ENCODE results near the gene OR13H1.
"Not testable (repeated sequence)": the region's sequence is repeated elsewhere in the genome, so short reads cannot be mapped to it uniquely, and the experiment has no call there.

OR13H1 gene

DNA sequence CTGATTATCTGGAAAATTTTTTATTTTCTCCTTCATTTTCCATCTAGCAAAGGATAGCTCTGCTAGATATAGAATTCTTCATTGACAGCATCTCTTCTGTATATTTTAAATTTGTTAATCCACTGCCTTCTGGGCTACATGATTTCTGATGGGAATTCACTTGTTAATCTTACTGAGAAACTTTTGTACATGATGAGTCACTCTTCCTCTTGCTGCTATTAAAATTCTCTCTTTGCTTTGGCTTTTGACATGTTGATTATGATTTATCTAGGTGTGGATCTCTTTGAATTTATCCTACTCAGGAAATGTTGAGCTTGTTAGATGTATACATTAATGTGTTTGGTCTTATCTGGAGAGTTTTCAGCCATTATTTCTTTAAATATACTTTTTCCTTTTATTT lies 27.5 kb downstream of the OR13H1 start:
- Histone ChIP-seq H3K27me3 (ENCODE audit: control insufficient read depth in 1 of 2, insufficient read depth in 2 of 2, low read length in 2 of 2) (no peaks in the 10 kb centered on the region), H3K36me3 (ENCODE audit: control insufficient read depth in 1 of 2, insufficient read depth in 2 of 2, low read length in 2 of 2) (no peaks in the 10 kb centered on the region), H3K4me1 (ENCODE audit: control insufficient read depth in 1 of 2, insufficient read depth in 2 of 2, low read length in 2 of 2) (no peaks in the 10 kb centered on the region), H3K4me3 (ENCODE audit: low read depth in 1 of 2, low read length in 2 of 2) (no peak overlapping the region), H3K27ac (ENCODE audit: low read depth, low read length) (no peak overlapping the region), H3K9ac (ENCODE audit: low read depth in 1 of 2, low read length in 2 of 2) (no peak overlapping the region), H3K9me3 (ENCODE audit: control insufficient read depth in 1 of 2, low read length in 2 of 2) (no peaks in the 10 kb centered on the region)

DNA sequence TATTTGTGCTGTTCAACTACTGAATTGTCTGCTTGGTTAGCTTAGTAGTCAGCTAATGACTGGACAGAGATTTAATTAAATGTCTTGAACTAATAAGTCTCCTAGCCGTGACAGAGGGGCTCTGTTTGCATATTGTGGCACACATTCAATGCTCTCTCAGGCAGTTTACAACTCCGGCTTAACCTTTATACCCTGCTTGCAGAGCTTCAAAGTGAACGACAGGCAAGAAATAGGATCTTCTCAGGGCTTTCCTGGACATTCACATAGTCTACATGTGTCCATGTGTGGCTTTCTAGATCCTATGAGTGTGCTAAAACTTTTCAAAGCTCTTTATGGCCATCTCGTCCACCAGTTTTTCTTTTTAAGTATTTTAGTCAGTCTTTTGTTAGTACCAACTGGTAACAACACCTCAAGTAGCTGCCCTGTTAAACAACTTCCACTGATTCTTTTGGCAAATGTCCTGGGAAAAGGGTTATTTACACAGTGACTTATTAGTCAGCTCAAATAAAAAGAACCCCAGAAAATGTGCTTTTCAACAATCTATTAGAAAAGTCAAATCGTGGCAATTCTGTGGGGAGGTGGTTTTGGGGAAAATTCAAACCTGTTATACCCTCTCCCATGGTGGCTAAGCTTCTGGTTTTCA lies 28.6 kb downstream of the OR13H1 start:
- H3K36me3 ChIP-seq (ENCODE audit: control insufficient read depth in 1 of 2, insufficient read depth in 2 of 2, low read length in 2 of 2) = no peaks in the 10 kb centered on the region
- no peaks in the 10 kb centered on the region for H3K4me1 ChIP-seq (ENCODE audit: control insufficient read depth in 1 of 2, insufficient read depth in 2 of 2, low read length in 2 of 2)
- H3K9me3 ChIP-seq (ENCODE audit: control insufficient read depth in 1 of 2, low read length in 2 of 2) = no peaks in the 10 kb centered on the region
- no peak overlapping the region for H3K9ac ChIP-seq (ENCODE audit: low read depth in 1 of 2, low read length in 2 of 2)
- no peak overlapping the region for H3K4me3 ChIP-seq (ENCODE audit: low read depth in 1 of 2, low read length in 2 of 2)
- H3K27ac ChIP-seq (ENCODE audit: low read depth, low read length) = no peak overlapping the region
- no peaks in the 10 kb centered on the region for H3K27me3 ChIP-seq (ENCODE audit: control insufficient read depth in 1 of 2, insufficient read depth in 2 of 2, low read length in 2 of 2)

DNA sequence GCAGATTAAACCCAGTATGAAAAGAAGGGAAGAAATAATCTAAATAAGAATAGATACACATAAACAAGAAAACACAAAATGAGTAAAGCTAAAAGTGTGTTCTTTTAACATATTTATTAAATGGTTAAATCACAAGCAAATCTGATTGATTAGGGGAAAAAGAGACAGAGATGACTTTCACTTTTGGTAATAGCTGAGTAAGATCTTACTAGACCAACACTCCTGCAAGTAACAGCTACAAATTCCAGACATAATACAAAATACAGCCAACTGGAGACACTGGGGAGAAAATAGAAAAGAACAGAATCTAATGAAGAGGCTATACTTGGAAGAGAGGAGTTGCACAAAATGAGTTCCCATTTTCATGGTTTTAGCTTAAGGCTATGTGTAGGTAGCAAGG lies 33.5 kb downstream of the OR13H1 start:
- no peaks in the 10 kb centered on the region for H3K9me3 ChIP-seq (ENCODE audit: control insufficient read depth in 1 of 2, low read length in 2 of 2)
- H3K27ac ChIP-seq (ENCODE audit: low read depth, low read length) = no peak overlapping the region
- H3K4me1 ChIP-seq (ENCODE audit: control insufficient read depth in 1 of 2, insufficient read depth in 2 of 2, low read length in 2 of 2) = no peaks in the 10 kb centered on the region
- H3K36me3 ChIP-seq (ENCODE audit: control insufficient read depth in 1 of 2, insufficient read depth in 2 of 2, low read length in 2 of 2) = no peaks in the 10 kb centered on the region
- no peak overlapping the region for H3K4me3 ChIP-seq (ENCODE audit: low read depth in 1 of 2, low read length in 2 of 2)
- no peak overlapping the region for H3K9ac ChIP-seq (ENCODE audit: low read depth in 1 of 2, low read length in 2 of 2)
- H3K27me3 ChIP-seq (ENCODE audit: control insufficient read depth in 1 of 2, insufficient read depth in 2 of 2, low read length in 2 of 2) = no peaks in the 10 kb centered on the region

DNA sequence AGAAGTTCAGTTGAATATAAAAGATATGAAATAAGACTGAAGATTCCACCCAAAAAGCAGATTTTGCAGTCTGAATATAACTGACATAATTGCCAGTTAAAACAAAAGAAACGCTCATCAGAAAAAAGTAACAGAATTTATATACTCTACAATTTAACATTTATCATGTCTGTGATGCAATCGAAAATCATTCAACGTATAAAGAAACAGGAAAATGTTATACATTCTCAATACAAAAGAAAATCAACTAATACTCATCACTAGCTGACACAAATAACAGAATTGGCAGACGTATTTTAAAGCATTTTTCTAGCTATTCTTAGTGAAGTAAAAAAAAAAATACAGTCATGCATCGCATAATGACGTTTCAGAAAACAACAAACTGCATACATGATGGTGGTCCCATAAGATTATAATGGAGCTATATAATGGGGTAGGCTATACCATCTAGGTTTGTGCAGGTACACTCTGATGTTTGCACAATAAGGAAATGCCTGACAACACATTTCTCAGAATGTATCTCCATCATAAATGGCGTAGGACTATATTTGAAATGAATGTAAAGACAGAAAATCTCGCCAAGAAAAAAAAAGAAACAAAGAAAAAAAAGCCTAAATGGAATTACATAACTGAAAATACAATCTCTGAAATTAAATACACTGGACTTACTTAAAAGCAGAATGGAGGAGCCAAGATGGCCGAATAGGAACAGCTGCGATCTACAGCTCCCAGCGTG lies 34.3 kb downstream of the OR13H1 start:
- Histone ChIP-seq H3K9ac (ENCODE audit: low read depth in 1 of 2, low read length in 2 of 2) (no peak overlapping the region), H3K27me3 (ENCODE audit: control insufficient read depth in 1 of 2, insufficient read depth in 2 of 2, low read length in 2 of 2) (no peaks in the 10 kb centered on the region), H3K27ac (ENCODE audit: low read depth, low read length) (no peak overlapping the region), H3K9me3 (ENCODE audit: control insufficient read depth in 1 of 2, low read length in 2 of 2) (no peaks in the 10 kb centered on the region), H3K36me3 (ENCODE audit: control insufficient read depth in 1 of 2, insufficient read depth in 2 of 2, low read length in 2 of 2) (no peaks in the 10 kb centered on the region), H3K4me3 (ENCODE audit: low read depth in 1 of 2, low read length in 2 of 2) (no peak overlapping the region), H3K4me1 (ENCODE audit: control insufficient read depth in 1 of 2, insufficient read depth in 2 of 2, low read length in 2 of 2) (no peaks in the 10 kb centered on the region)

DNA sequence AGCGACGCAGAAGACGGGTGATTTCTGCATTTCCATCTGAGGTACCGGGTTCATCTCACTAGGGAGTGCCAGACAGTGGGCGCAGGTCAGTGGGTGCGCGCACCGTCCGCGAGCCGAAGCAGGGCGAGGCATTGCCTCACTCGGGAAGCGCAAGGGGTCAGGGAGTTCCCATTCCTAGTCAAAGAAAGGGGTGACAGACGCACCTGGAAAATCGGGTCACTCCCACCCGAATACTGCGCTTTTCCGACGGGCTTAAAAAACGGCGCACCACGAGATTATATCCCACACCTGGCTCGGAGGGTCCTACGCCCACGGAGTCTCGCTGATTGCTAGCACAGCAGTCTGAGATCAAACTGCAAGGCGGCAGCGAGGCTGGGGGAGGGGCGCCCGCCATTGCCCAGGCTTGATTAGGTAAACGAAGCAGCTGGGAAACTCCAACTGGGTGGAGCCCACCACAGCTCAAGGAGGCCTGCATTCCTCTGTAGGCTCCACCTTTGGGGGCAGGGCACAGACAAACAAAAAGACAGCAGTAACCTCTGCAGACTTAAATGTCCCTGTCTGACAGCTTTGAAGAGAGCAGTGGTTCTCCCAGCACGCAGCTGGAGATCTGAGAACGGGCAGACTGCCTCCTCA lies 35.0 kb downstream of the OR13H1 start:
- not testable (repeated sequence) for H3K4me3 ChIP-seq (ENCODE audit: low read depth in 1 of 2, low read length in 2 of 2); H3K36me3 ChIP-seq (ENCODE audit: control insufficient read depth in 1 of 2, insufficient read depth in 2 of 2, low read length in 2 of 2); H3K4me1 ChIP-seq (ENCODE audit: control insufficient read depth in 1 of 2, insufficient read depth in 2 of 2, low read length in 2 of 2); H3K27ac ChIP-seq (ENCODE audit: low read depth, low read length); H3K9me3 ChIP-seq (ENCODE audit: control insufficient read depth in 1 of 2, low read length in 2 of 2); H3K27me3 ChIP-seq (ENCODE audit: control insufficient read depth in 1 of 2, insufficient read depth in 2 of 2, low read length in 2 of 2); H3K9ac ChIP-seq (ENCODE audit: low read depth in 1 of 2, low read length in 2 of 2)

DNA sequence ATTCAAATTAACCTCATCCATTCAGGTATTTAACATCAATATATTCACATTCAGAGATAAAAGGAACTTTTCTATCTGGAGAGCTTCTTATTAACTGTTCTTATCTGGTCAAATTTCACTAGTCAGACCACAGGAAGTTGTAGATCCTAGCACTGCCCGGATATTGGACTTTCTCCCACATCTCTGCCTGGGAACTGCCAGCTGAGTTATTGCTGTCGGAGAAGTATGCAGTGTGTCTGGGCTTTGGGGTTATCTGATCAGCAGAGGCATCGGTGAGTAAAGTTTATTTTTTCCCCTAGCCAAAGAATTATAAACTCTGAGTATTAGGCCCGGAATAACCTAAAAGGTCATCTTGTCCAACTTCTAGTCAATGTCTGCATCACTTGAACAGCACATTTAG lies 45.1 kb downstream of the OR13H1 start:
- no peaks in the 10 kb centered on the region for H3K9me3 ChIP-seq (ENCODE audit: control insufficient read depth in 1 of 2, low read length in 2 of 2)
- H3K27ac ChIP-seq (ENCODE audit: low read depth, low read length) = no peak overlapping the region
- no peak overlapping the region for H3K4me3 ChIP-seq (ENCODE audit: low read depth in 1 of 2, low read length in 2 of 2)
- H3K36me3 ChIP-seq (ENCODE audit: control insufficient read depth in 1 of 2, insufficient read depth in 2 of 2, low read length in 2 of 2) = no peaks in the 10 kb centered on the region
- no peak overlapping the region for H3K9ac ChIP-seq (ENCODE audit: low read depth in 1 of 2, low read length in 2 of 2)
- H3K27me3 ChIP-seq (ENCODE audit: control insufficient read depth in 1 of 2, insufficient read depth in 2 of 2, low read length in 2 of 2) = no peaks in the 10 kb centered on the region
- H3K4me1 ChIP-seq (ENCODE audit: control insufficient read depth in 1 of 2, insufficient read depth in 2 of 2, low read length in 2 of 2) = no peaks in the 10 kb centered on the region

Data from duodenal mucosa (tissue), 2 donors.